HG03103 (cell line): ENCODE data around the gene AZIN2.

Experiments used
- ATAC-seq: cut with Tn5 transposase; IDR thresholded peaks from one replicate; pipeline ENCODE4 v1.9.1; 2021; ENCODE audit warnings: low read depth; ENCODE audit not compliant: unreplicated experiment

The AZIN2 gene

GRCh38 chr1:33149453-33150190 lies 68.7 kb downstream of the AZIN2 start:
- ATAC-seq: no peak

GRCh38 chr1:33150522-33150921 lies 69.6 kb downstream of the AZIN2 start:
- ATAC-seq: no peak

- no peak for ATAC-seq
These were observed 70.2 kb downstream of the AZIN2 start for GRCh38 chr1:33151116-33151515.

- ATAC-seq: no peak
These were observed 71.9 kb downstream of the AZIN2 start for GRCh38 chr1:33152685-33153432.

GRCh38 chr1:33153650-33154049 lies 72.7 kb downstream of the AZIN2 start:
- ATAC-seq: no peak

- ATAC-seq: no peak
These were observed 75.1 kb downstream of the AZIN2 start for GRCh38 chr1:33155877-33156538.

GRCh38 chr1:33157131-33157530 lies 76.2 kb downstream of the AZIN2 start:
- ATAC-seq: no peak

GRCh38 chr1:33158366-33158765 lies 77.4 kb downstream of the AZIN2 start:
- no peak for ATAC-seq

- ATAC-seq: no peak
These were observed 78.6 kb downstream of the AZIN2 start for GRCh38 chr1:33159577-33159976.

GRCh38 chr1:33161061-33161681 lies 80.2 kb downstream of the AZIN2 start:
- ATAC-seq: no peak

- ATAC-seq: no peak
These were observed 81.2 kb downstream of the AZIN2 start for GRCh38 chr1:33162141-33162540.

GRCh38 chr1:33163621-33164519 lies 82.9 kb downstream of the AZIN2 start:
- ATAC-seq: no peak

GRCh38 chr1:33165209-33165608 lies 84.3 kb downstream of the AZIN2 start:
- no peak for ATAC-seq

- no peak for ATAC-seq
These were observed 84.9 kb downstream of the AZIN2 start for GRCh38 chr1:33165809-33166208.

GRCh38 chr1:33167650-33168447 lies 86.9 kb downstream of the AZIN2 start:
- ATAC-seq: no peak

- no peak for ATAC-seq
These were observed 87.8 kb downstream of the AZIN2 start for GRCh38 chr1:33168556-33169289.

- ATAC-seq: no peak
These were observed 88.5 kb downstream of the AZIN2 start for GRCh38 chr1:33169290-33170055.
